NCI-H1436 (cell line): ENCODE results near the gene TMEM167A.
A peak's percentile ranks its signal among the peaks of the same experiment; 100 is the strongest.

ENCODE experiments used
- DNase-seq: peaks from one replicate; lab custom pipeline; 2025; lab: John Stamatoyannopoulos, UW

Gene TMEM167A

DNA sequence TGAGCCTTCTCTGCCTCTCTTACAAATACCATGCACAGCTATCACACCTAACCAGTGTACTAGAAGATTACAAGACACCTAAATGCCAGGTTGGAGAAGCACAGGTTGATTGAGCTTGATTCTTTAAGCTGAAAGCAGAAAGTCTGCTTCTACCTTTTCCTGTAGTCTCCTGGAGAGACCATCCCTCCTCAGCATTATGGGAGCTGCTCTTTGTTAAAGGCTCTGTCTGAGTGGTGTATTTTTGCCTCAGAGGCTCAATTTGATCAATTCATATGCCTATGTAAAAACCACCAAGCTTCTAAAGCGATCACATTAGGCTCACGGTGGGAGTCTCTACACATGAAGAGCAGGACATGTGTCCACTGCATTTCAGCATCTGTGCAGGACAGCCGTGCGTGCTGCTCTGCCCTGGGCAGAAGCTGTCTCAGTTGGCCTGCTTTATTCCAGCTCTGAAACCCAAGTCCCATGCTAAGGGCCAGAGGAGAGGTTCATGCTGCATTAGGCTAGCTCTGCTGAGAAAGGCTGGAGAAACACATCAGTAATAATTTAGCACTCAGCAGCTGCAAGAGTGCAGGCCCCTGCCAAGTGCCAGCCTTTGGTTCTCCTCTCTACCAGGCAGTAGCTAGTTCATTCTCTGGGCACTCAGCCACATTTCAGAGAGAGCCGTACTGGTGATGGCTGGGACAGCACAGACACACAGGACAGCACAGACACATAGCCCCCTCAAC is 41.7 kb downstream of the TMEM167A start:
- peak; percentile 40 for DNase-seq

- peak; percentile 56 for DNase-seq
Observed at GRCh38 chr5:83034528-83035207, 42.5 kb downstream of the TMEM167A start.

DNA sequence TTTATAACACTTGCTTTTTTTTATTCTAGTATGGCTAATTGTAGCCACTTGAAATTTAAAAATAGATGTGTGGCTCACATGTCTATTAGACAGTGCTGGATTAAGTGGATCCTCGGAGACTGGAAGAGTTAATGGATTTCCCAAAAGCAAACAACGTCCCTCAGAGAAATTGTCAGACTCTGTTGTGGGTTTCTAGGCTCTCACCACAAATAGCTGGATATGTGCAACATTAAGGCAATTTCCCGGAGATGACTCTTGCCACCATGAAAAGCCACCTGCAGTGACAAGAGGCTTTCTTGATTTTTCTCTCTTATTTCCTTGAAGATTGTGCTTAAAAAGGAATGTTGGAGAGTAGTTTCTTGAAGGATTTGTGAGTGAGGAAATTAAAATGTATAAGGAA is 43.2 kb downstream of the TMEM167A start:
- peak; percentile 64 for DNase-seq

DNA sequence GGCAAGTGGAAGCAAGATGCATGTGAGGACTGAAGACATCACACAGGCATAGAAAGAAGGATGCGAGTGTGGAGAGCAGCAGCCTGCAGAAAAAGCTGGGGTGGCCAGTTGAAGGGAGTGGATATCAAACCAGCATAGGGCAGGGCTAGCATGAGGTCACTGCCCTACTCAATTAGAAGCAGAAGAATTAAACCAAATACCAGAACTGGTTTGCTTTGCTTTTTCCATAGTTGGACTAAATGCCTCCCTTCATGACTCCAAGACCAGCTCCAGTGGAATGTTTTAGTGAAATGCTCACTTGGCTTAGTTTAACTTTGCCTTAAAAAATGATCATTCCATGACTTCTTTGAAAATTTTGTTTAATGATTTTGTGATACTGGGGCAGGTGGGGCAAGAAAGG is 45.8 kb downstream of the TMEM167A start:
- no peak for DNase-seq

GRCh38 chr5:83029912-83030311 is 47.3 kb downstream of the TMEM167A start:
- no peak for DNase-seq

- no peak for DNase-seq
Observed at GRCh38 chr5:83026930-83027687, 50.1 kb downstream of the TMEM167A start.

DNA sequence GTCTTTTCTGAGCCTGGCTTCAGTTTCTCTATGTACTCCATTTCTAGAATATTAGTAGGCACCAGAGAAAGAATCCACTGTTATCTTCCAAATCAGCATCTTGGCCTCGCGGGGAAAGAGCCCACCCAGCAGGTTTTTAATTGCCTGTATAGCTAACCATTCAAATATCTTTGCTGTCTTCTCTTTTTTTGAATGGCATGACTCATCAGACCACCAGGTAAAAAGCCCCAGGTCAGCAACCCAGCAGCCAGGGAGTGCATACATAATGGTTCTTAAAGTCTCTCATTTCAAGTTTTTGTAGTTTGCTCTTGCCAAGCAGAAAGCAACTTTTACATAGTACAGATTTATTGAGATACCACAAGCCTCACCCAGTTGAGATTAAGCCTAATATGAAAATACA is 50.7 kb downstream of the TMEM167A start:
- no peak for DNase-seq

DNA sequence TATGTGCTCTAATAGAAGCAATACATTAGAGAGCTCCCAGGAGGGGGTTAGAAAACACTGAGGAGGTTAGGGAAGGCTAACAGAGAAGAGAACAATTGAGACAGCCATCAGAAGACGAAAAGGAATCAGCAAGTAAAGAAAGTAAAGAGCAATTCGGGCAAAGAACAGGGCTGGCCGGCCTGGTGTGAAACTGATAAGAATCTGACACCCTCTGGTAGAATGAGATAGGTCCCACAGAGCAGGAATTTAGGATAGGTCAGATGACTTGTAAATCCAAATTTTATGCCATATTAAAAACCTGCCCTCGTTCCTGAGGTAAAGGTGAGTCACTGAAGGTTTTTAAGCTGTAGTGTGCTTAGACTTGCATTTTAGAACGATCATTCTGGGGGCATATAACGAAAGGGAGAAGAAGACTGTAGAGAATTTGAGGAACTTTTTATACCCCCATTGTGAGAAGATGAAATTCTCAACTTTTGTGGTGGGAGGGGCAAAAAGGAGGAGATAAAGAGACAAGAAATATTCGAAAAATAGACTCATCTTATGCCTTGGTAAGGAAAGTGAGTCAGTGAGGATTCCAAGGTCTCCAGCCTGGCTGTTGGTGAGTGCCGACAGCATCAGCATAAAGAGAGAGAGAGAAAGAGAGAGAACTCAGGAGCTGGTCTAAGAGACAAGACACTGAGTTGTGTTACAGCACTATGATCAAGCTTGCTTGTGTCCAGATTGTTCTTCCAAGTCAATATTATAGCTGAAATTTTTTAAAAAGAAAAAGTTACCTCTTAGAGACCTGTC is 51.3 kb downstream of the TMEM167A start:
- DNase-seq: no peak

GRCh38 chr5:83022334-83022733 is 54.9 kb downstream of the TMEM167A start:
- DNase-seq: no peak

DNA sequence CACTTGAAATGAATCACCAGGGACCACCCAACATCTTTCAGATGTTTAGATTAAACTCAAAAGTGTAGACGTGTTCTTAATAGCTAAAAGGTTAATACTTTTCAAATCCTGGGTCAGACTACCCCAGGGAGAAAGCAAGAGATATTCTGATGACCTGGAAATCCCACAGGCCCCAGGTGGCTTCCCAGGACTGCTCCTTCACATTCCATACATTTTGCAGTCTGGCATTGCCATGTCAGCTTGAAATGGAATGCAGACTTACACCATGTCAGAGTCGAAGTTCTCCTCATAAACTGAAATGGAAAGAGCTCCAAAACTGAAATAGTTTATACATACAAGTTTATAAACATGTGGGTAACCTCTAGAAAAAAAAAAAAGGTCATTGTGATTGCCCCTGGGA is 61.5 kb downstream of the TMEM167A start:
- DNase-seq: no peak

DNA sequence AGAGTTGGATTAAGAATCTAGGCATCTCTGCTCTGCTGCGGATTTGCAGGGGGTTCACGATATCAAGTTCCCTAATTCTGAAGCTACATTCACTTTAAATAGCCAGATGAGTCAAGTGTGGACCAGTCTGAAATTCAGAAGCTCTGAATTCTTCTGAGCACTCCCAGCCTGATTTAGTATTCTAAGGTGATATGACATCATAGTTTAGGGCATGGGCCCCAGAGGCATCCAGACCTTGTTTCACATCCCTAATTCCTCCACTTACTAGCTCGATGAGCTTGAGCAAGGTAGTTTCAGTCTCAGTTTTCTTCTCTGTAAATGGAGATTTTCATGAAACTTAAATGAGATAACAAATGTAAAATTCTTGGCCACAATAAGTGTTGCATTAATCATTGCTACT is 65.2 kb downstream of the TMEM167A start:
- DNase-seq: no peak

DNA sequence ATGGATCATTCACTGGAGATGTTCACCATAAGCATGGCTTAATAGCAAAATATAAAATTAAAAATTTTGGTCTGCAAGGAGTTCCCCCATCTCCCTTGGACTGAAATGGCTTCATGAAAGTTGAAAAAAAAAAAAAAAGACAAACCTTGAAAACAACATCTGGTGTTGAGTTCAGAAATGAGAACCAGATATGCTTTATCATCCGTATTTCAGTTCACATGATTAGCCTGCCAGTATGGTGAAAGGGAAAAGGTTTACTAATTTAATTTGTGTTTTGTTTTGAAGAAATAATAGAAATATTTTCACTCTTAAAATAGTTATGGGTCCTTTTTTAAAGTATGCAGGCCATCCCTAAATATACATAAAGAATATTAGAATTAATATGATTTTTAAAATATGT is 67.8 kb downstream of the TMEM167A start:
- DNase-seq: no peak

- no peak for DNase-seq
Observed at GRCh38 chr5:83007755-83008154, 69.4 kb downstream of the TMEM167A start.

- DNase-seq: no peak
Observed at GRCh38 chr5:83006683-83007283, 70.4 kb downstream of the TMEM167A start.

DNA sequence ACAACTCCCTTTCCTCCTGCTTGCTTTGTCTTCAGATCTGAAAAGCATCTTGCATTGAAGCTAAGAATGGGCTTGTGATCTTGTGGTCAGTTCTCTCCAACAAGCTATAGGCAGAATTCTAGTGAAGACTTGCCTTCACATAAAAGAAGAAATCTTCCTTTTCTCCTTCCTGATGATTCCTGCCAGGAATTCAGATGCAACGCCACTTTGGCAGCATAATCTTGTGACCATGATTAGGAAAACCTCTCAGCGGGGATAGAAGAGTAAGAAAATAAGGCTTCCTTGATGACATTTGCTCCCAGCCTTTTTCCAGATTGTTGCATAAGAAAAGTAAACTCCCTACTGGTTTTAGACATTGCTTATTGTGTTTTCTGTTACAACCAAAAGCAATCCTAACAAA is 73.4 kb downstream of the TMEM167A start:
- DNase-seq: no peak
